Liver (tissue), 9 donors: ENCODE data around the gene NLRC5. TPM values are rescaled to one million over a fixed set of nuclear protein-coding genes. Genes with fewer than 3 reads are reported as not detected.

Source experiments
- DNase-seq: peaks from one replicate; pipeline ENCODE4 v3.0.0-alpha.2; 2017; ENCODE audit warnings: low spot score
- H3K27ac ChIP-seq, 2 donors: one replicate each; pipeline ENCODE4 v1.7.0; 2013; ENCODE audit warnings: inconsistent platforms in 2 of 2, low read length in 2 of 2, control low read depth in 1 of 2, low read depth in 1 of 2, mild to moderate bottlenecking in 1 of 2
- H3K27me3 ChIP-seq, 4 donors: one replicate each; pipeline versions ENCODE4 v1.6.1 to v1.7.0; 2013; ENCODE audit warnings: low read length in 3 of 4, inconsistent platforms in 1 of 4, mild to moderate bottlenecking in 1 of 4, moderate library complexity in 1 of 4; ENCODE audit not compliant: control insufficient read depth in 4 of 4, insufficient read depth in 4 of 4
- H3K36me3 ChIP-seq, 4 donors: one replicate each; pipeline versions ENCODE4 v1.6.1 to v1.7.0; 2013; ENCODE audit warnings: low read length in 3 of 4, mild to moderate bottlenecking in 3 of 4, low read depth in 1 of 4, moderate library complexity in 1 of 4; ENCODE audit not compliant: control insufficient read depth in 4 of 4, insufficient read depth in 3 of 4
- H3K4me1 ChIP-seq, 4 donors: one replicate each; pipeline versions ENCODE4 v1.6.1 to v1.7.0; 2013; ENCODE audit warnings: low read length in 3 of 4, mild to moderate bottlenecking in 3 of 4, moderate library complexity in 1 of 4; ENCODE audit not compliant: control insufficient read depth in 4 of 4, insufficient read depth in 4 of 4
- H3K4me3 ChIP-seq, 3 donors: one replicate each; pipeline versions ENCODE4 v1.6.1 to v1.7.0; 2013; ENCODE audit warnings: low read length in 3 of 3, control low read depth in 1 of 3, low read depth in 1 of 3, mild to moderate bottlenecking in 1 of 3
- H3K9ac ChIP-seq, 2 donors: one replicate each; pipeline ENCODE4 v1.7.0; 2013; ENCODE audit warnings: low read length in 2 of 2, mild to moderate bottlenecking in 2 of 2, moderate library complexity in 2 of 2, control low read depth in 1 of 2, low read depth in 1 of 2
- H3K9me3 ChIP-seq, 4 donors: one replicate each; pipeline versions ENCODE4 v1.6.1 to v1.7.0; 2013; ENCODE audit warnings: low read length in 3 of 4; ENCODE audit not compliant: control insufficient read depth in 4 of 4
- ATF3 ChIP-seq: IDR thresholded peaks from 2 replicates; pipeline ENCODE4 v1.6.1; 2016; ENCODE audit warnings: antibody characterized with exemption
- CTCF ChIP-seq: fragments of 150-350 bp; IDR thresholded peaks from 2 replicates; pipeline ENCODE4 v1.5.1; 2017; ENCODE audit warnings: improper control_type of control experiment, low read depth, low read length; ENCODE audit not compliant: missing input control
- EGR1 ChIP-seq, 2 donors: IDR thresholded peaks; 2 replicates each; pipeline ENCODE4 v1.6.1; 2016 to 2018; ENCODE audit warnings: antibody characterized with exemption in 2 of 2, low read depth in 2 of 2
- FOXA1 ChIP-seq: IDR thresholded peaks from 2 replicates; pipeline ENCODE4 v1.6.1; 2016; ENCODE audit warnings: antibody characterized with exemption
- FOXA2 ChIP-seq: IDR thresholded peaks from 2 replicates; pipeline ENCODE4 v1.6.1; 2016; ENCODE audit warnings: antibody characterized with exemption
- GABPA ChIP-seq, 2 donors: IDR thresholded peaks in 1 of 2; conservative IDR thresholded peaks in 1 of 2; 2 replicates each; pipeline ENCODE4 v1.6.1; 2016; ENCODE audit warnings: antibody characterized with exemption in 2 of 2, mild to moderate bottlenecking in 1 of 2, moderate library complexity in 1 of 2
- HNF4A ChIP-seq, 2 donors: conservative IDR thresholded peaks; 2 replicates each; pipeline ENCODE4 v1.6.1; 2016; ENCODE audit warnings: antibody characterized with exemption in 2 of 2, mild to moderate bottlenecking in 2 of 2
- HNF4G ChIP-seq: IDR thresholded peaks from 2 replicates; pipeline ENCODE4 v1.6.1; 2016; ENCODE audit warnings: antibody characterized with exemption
- JUND ChIP-seq, 2 donors: IDR thresholded peaks; 2 replicates each; pipeline ENCODE4 v1.6.1; 2016; ENCODE audit warnings: antibody characterized with exemption in 2 of 2
- MAX ChIP-seq: IDR thresholded peaks from 2 replicates; pipeline ENCODE4 v1.6.1; 2016; ENCODE audit warnings: antibody characterized with exemption
- NR2F2 ChIP-seq: IDR thresholded peaks from 2 replicates; pipeline ENCODE4 v1.6.1; 2016; ENCODE audit warnings: antibody characterized with exemption
- REST ChIP-seq: IDR thresholded peaks from 2 replicates; pipeline ENCODE4 v1.6.1; 2016; ENCODE audit warnings: antibody characterized with exemption, mild to moderate bottlenecking
- RXRA ChIP-seq, 2 donors: IDR thresholded peaks; 2 replicates each; pipeline ENCODE4 v1.6.1; 2017 to 2018; ENCODE audit warnings: antibody characterized with exemption in 2 of 2, mild to moderate bottlenecking in 1 of 2
- SP1 ChIP-seq: IDR thresholded peaks from 2 replicates; pipeline ENCODE4 v1.6.1; 2018; ENCODE audit warnings: antibody characterized with exemption, mild to moderate bottlenecking
- TAF1 ChIP-seq: conservative IDR thresholded peaks from 2 replicates; pipeline ENCODE4 v1.6.1; 2016; ENCODE audit warnings: antibody characterized with exemption, mild to moderate bottlenecking
- YY1 ChIP-seq: IDR thresholded peaks from 2 replicates; pipeline ENCODE4 v1.6.1; 2016; ENCODE audit warnings: antibody characterized with exemption, mild to moderate bottlenecking
- ZBTB33 ChIP-seq: IDR thresholded peaks from 2 replicates; pipeline ENCODE4 v1.6.1; 2016; ENCODE audit warnings: antibody characterized with exemption
- WGBS: extraction: QIAGEN DNeasy Blood & Tissue Kit; methylation state at CpG from one replicate; pipeline ENCODE4 v1.1.7; 2013; 5-methylcytosine and 5-hydroxymethylcytosine counted together
- polyA plus RNA-seq, 2 donors: library from polyadenylated mRNA; stranded (reverse) in 1 of 2; unstranded in 1 of 2; fragments of 200-250 nt in 1 of 2; fragments of >200 nt in 1 of 2; fragmentation: Nextera tagmentation in 1 of 2; extraction: Ambion mirVana in 1 of 2; gene quantifications; one replicate each; pipeline versions ENCODE4 v1.2.1 to v1.2.3, GENCODE V29; 2013 to 2015
- total RNA-seq, 2 donors: library from RNA; depleted of rRNA; stranded (reverse); fragments of >200 nt; gene quantifications; one replicate each; pipeline ENCODE4 v1.2.3, GENCODE V29; 2014
- donor health status: healthy.
- donor health status: healthy.
- donor health status: healthy.
- donor health status: healthy.
- donor health status: healthy.

Gene NLRC5
- total and polyA plus RNA-seq, 4 donors = 4.7 to 23.3 (median 8.8) TPM

GRCh38 chr16:57020651-57021050 lies 31.3 kb downstream of the NLRC5 start:
- no peak overlapping the region for H3K9ac ChIP-seq
- peaks cover 10 to 18% (median 13%) of the 10 kb centered on the region in 4 donors for H3K36me3 ChIP-seq
- TF ChIP-seq MAX (no peak), FOXA2 (no peak), ATF3 (no peak), ZBTB33 (no peak), EGR1 (IDR thresholded peaks at IDR 0.05; ENCODE audit: low read depth in 2 of 2) (no peak), CTCF (no peak), HNF4G (no peak), REST (no peak), RXRA (IDR thresholded peaks at IDR 0.05) (no peak), GABPA (IDR thresholded peaks at IDR 0.05 in 1 of 2, conservative IDR thresholded peaks at IDR 0.05 in 1 of 2) (no peak), JUND (IDR thresholded peaks at IDR 0.05) (no peak), NR2F2 (no peak)

GRCh38 chr16:57021757-57022156 lies 32.4 kb downstream of the NLRC5 start:
- no peak overlapping the region for H3K9ac ChIP-seq
- H3K36me3 ChIP-seq = peaks cover 10 to 18% (median 13%) of the 10 kb centered on the region in 4 donors
- no peaks in the 10 kb centered on the region for H3K4me1 ChIP-seq
- no peak for TF ChIP-seq YY1
- TF ChIP-seq SP1 = no peak
- TF ChIP-seq ATF3 = no peak
- TF ChIP-seq EGR1 (IDR thresholded peaks at IDR 0.05; ENCODE audit: low read depth in 2 of 2) = no peak
- no peak for TF ChIP-seq HNF4G
- no peak for TF ChIP-seq FOXA1
- TF ChIP-seq FOXA2 = no peak
- TF ChIP-seq JUND (IDR thresholded peaks at IDR 0.05) = no peak
- TF ChIP-seq CTCF = no peak
- TF ChIP-seq HNF4A (conservative IDR thresholded peaks at IDR 0.05) = no peak
- no peak for TF ChIP-seq GABPA (IDR thresholded peaks at IDR 0.05 in 1 of 2, conservative IDR thresholded peaks at IDR 0.05 in 1 of 2)
- TF ChIP-seq NR2F2 = no peak
- TF ChIP-seq TAF1 = no peak
- no peak for TF ChIP-seq MAX
- no peak for TF ChIP-seq ZBTB33
- TF ChIP-seq RXRA (IDR thresholded peaks at IDR 0.05) = no peak

More at GRCh38 chr16:57020651-57021050, 31.3 kb downstream of the NLRC5 start:
- Histone ChIP-seq H3K27ac (no peak overlapping the region), H3K27me3 (no peaks in the 10 kb centered on the region), H3K4me3 (no peak overlapping the region), H3K4me1 (no peaks in the 10 kb centered on the region), H3K9me3 (no peaks in the 10 kb centered on the region)
- 90% methylated on average over 8 of the region's 8 CpGs for WGBS
- DNase-seq = no peak

More at GRCh38 chr16:57021757-57022156, 32.4 kb downstream of the NLRC5 start:
- no peaks in the 10 kb centered on the region for H3K9me3 ChIP-seq
- no peaks in the 10 kb centered on the region for H3K27me3 ChIP-seq
- 97% methylated on average over 6 of the region's 6 CpGs for WGBS
- H3K4me3 ChIP-seq = no peak overlapping the region
- H3K27ac ChIP-seq = no peak overlapping the region
- no peak for DNase-seq
